Transverse colon (tissue), 3 donors: Measurements from ENCODE around the gene ZIC4.

Source experiments
- EP300 ChIP-seq: sonication (generic); formaldehyde crosslinking; IDR thresholded peaks from one replicate; pipeline ENCODE4 v1.6.1; 2017; ENCODE audit warnings: antibody characterized with exemption, low read depth
- POLR2A ChIP-seq: fragments of 450-650 bp; IDR thresholded peaks from one replicate; pipeline ENCODE4 v1.6.1; 2016; ENCODE audit warnings: antibody characterized with exemption, mild to moderate bottlenecking, moderate library complexity
- TF ChIP-seq, protein P1 (sequence below), 5 experiments: fragments of 200-600 bp in 3 of 5; fragments of 450-650 bp in 2 of 5; sonication (generic) in 3 of 5; IDR thresholded peaks; 1 replicate in 2 of 5; 2 replicates in 3 of 5; pipeline ENCODE4 v1.5.1; 2016 to 2017; ENCODE audit warnings: antibody characterized with exemption in 5 of 5, inconsistent platforms in 3 of 5, mild to moderate bottlenecking in 2 of 5, moderate library complexity in 1 of 5

GRCh38 chr3:147367676-147368075, 38.7 kb downstream of the ZIC4 start:
- no peak for TF ChIP-seq EP300
- TF ChIP-seq, protein P1, sequence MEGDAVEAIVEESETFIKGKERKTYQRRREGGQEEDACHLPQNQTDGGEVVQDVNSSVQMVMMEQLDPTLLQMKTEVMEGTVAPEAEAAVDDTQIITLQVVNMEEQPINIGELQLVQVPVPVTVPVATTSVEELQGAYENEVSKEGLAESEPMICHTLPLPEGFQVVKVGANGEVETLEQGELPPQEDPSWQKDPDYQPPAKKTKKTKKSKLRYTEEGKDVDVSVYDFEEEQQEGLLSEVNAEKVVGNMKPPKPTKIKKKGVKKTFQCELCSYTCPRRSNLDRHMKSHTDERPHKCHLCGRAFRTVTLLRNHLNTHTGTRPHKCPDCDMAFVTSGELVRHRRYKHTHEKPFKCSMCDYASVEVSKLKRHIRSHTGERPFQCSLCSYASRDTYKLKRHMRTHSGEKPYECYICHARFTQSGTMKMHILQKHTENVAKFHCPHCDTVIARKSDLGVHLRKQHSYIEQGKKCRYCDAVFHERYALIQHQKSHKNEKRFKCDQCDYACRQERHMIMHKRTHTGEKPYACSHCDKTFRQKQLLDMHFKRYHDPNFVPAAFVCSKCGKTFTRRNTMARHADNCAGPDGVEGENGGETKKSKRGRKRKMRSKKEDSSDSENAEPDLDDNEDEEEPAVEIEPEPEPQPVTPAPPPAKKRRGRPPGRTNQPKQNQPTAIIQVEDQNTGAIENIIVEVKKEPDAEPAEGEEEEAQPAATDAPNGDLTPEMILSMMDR (IDR thresholded peaks at IDR 0.05), result no peak
- TF ChIP-seq POLR2A, result no peak
